NCI-H2081 (cell line): ENCODE data around the gene NPB.
A peak's percentile ranks its signal among the peaks of the same experiment; 100 is the strongest.

Source experiments
- DNase-seq, 2 experiments: peaks; one replicate each; lab custom pipeline; 2025; lab: John Stamatoyannopoulos, UW

NPB gene

DNA sequence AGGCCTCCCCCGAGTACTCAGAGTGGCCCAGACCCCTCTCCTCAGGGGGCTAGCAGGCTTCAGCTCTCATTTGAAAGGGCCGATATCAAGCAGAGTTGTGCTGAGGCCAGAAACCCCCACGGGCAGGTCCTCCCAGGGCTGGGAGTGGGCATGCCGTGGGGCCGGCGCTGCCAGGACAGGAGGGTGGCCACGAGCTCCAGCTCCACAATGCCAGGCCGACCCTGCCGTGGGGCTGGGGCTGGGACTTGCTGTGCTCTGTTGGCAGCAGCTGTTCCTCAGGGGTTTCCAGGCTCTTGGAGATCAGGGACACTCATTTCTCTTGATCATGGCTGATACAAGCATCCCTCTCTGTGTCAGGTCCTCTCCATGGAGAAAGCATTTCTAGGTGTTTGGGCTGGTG is 3.2 kb upstream of the NPB start:
- no peak for DNase-seq

- no peak for DNase-seq
Observed at GRCh38 chr17:81899514-81900166, 2.4 kb upstream of the NPB start.

DNA sequence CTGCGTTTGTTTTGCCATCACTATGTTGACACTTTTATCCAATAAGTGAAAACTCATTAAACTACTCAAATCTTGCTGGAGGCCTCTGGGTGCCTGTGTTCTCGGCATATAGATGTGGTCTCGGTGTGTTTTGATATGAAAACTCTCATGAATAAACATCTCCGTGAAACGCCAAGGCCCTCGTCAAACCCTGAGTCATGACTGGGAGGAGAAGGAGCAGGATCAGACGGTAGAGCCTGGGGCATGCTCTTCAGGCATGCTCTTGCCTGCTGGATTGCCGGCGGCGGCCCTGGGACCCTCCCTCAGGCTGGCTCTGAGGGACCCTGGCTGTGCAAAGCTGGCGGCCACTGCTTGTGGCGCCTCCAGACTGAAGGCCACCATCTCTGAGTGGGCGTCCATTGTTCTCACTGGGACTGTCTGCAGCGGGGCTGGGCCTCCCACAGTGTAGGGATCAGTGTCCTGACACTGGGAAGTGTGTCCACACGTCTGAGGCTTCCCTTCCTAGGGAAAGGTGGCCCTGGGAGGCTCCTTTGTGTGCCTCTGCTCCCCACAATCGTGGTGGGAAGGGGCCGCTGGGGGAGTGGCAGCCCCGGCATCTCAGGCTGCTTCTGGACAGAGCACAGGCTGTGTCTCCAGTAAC is 1.7 kb upstream of the NPB start:
- DNase-seq = no peak

DNA sequence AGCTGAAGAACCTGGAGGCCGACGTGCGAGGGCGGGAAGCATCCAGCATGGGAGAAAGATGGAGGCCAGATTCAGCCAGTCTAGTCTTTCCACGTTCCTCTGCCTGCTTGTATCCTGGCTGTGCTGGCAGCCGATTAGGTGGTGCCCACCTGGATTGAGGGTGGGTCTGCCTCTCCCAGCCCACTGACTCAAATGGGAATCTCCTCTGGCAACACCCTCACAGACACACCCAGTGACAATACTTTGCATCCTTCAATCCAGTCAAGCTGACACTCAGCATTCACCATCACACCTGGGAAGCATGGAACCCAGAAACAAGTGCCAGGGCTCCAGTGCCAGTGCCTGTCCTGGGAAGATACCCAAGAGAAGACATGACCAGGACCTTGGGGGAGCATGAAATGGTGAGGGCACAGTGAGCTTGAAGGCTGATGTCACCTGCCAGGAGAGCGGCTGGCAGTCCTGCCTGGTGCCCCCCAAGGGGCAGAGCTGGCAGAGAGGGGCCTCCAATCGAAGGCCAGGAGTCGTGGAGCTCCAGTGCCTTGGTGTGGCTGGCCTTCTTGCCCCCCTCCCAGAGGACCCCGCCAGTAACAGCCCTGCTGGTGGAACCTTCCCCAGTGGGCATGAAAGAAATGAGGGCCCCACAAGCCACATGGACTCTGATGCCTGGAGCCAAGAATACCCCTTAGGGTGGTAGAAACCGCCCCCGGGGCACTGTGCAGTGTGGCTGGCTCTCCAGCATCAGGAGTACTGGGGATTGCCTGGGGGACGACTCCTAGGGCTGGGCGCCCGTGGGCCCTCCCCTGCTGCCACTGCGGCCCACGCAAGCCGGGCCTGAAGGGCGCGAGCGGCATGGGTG is 643 bp upstream of the NPB start:
- no peak for DNase-seq

DNA sequence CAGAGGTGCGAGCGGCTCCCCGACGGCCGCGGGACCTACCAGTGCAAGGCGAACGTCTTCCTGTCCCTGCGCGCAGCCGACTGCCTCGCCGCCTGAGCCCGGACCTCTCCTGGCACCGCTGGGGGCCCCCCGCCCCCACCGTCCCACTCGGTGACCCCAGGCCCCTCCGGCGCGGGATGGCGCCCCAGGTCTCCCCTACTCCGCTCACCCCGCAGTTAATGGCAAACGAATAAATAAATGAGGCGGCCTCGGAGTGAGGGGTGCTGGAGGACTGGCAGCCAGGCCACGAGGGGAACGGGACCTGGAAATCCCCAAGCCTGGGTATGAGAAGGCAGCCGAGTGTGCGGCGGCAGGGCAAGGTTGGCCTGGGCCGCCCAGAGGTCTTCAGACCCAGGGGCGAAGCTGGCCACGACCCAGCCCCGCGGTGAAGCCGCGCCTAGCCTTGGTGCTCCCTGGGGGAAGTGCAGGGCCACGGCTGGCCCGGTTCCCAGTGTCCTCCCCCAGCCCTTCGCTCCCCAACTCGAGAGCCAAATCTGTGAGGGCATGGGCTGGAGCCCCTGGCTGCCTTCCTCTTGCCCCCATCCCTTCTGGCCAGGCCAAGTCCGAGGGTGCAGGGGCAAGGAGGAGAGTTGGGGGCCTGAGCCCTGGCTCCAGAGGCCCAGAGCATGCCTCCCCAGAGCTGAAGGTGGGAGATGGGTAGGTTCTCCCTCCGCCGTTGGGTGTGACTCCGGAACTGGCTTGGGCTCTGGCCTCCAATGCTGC is 796 bp downstream of the NPB start:
- no peak for DNase-seq

GRCh38 chr17:81903415-81903831 is 1.4 kb downstream of the NPB start:
- no peak for DNase-seq

DNA sequence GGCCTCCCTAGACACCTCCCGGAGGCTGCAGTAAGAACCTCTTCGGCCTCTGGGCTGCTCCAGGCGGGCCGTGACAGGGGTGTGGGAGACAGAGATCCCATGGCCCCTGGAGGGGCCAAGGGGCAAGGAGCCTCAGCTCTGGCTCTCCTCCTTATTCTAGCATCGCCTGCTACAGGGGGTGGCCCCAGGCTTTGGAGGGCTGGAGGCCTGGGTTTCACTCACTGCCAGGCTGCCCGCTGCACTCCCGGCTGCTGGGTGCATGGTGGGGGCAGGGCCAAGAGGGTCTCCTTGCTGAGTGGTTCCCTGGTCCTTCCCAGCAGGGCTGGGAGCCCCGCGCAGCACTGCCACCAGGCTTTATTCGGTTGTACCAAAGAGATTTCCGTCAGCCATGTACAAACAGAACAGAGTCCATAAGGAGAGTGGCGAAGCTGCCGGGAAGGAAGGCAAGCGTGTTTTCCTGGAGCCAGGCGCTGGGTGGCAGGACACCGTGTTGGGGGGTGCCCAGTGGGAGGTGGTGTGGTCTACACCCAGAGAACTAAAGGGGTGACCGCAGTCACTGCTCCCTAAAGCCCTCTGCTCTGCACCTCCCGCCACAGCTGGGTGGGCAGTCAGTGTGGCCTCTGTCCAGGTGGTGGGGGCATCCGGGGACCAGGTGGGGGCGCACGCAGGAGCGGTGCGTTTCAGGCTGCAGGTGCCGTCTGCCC is 2.0 kb downstream of the NPB start:
- no peak for DNase-seq

GRCh38 chr17:81904600-81905423 is 2.8 kb downstream of the NPB start:
- no peak for DNase-seq

- DNase-seq = no peak
Observed at GRCh38 chr17:81905424-81905875, 3.4 kb downstream of the NPB start.

GRCh38 chr17:81905993-81906392 is 4.0 kb downstream of the NPB start:
- no peak for DNase-seq

- peak in 1 of 2 experiments; percentile 37 for DNase-seq
Observed at GRCh38 chr17:81906476-81907218, 4.6 kb downstream of the NPB start.

- no peak for DNase-seq
Observed at GRCh38 chr17:81907219-81908145, 5.4 kb downstream of the NPB start.

DNA sequence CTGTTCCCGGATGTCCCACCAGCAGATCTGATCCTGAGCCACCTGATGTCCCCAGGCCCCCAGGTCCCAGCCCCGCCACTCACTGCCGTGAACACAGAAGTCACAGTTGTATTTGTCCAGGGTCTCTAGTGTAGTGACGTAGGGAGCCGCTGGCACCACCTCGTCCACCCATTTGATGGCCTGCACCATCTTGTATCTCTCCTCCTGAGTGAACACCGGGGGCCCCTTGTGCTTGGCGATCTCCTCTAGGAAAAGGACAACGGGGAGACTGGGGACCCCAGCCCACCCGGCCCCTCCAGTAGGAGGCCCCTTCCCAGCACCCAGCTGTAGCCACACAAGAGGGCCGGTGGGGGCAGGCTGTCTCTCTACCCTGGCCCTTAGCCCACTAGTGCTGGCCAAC is 6.8 kb downstream of the NPB start:
- no peak for DNase-seq

DNA sequence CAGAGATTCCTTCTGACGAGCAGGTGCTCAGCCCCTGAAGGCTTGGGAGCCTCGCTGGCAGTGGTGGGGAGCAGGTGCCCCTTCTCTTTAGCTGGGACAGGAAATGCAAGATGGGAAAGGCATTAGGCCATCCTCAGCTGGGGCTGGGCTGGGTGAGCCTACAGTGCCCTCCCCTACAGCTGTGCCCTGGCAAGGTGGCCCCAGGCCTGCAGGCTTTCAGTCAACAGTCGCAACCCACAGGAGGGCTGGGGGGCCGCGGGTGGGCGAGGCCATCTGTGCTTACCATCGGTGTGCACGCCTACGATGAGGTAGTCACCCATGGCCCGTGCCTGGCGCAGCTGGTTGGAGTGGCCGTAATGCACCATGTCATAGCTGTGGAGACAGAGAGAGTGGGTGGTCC is 7.2 kb downstream of the NPB start:
- no peak for DNase-seq

- DNase-seq = peak in 1 of 2 experiments; percentile 22
Observed at GRCh38 chr17:81909966-81910839, 8.2 kb downstream of the NPB start.

- DNase-seq = no peak
Observed at GRCh38 chr17:81910840-81911276, 8.8 kb downstream of the NPB start.

- DNase-seq = peak; percentile 91 to 97
Observed at GRCh38 chr17:81911277-81911961, 9.4 kb downstream of the NPB start, which contains the start of gene PCYT2. Gene PCYT2, minus strand, starts transcription at chr17:81911399. Its CDS starts 44 bp downstream, at chr17:81911355.
